Measurements from ENCODE around the gene HOXA5. TPM values are rescaled to one million over a fixed set of nuclear protein-coding genes. Genes with fewer than 3 reads are reported as not detected.

Gene HOXA5
- total and polyA plus RNA-seq, 4 donors: 20.6 to 171 (median 95.6) TPM

DNA sequence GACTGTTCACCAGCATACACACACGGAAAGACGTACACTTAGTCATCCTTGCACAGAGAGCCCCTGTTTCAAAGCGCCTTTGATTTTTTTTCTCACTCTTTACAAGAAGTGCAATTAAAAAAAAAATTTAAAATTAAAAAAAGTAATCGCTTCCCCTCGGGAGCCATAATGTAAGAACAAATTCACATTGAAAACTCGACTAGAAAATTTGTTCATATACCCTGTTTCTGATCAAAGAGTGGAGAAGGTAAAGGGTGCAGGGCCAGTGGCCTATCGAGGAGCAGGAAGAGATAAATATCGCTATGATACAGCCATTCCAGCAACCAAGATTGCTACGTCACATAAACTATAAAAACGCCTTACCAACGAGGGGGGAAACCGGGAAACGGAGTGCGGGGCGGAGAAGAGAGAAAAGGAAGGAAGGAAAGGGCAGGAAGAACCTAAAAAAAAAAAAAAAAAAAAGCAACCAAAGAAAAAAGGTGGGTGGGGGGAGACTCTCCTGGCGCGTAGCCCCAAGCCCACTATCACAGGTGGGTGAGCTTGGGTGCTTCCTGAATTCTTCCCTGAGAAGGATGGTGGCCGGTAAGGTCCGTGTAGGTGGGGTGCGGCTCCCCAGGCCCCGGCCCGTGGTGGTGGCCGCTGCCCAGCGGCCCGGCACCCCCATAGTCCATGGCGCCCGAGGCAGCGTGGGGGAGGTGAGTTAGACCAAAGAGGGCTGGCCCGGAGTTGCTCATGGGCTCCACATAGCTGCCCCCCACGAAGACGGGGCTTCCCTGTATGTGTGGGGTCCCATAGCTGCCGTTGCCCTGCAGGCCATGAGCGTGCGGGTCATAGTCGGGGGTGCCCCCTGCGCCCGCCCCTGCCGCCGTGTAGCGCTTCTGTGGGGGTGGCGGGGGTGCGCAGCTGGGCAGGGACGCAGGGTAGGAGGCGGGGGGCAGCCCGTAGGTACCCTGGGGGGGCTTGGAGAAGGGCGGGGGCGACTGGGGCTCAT, 35.8 kb downstream of the HOXA5 start:
- peak overlapping the region; percentile 85 for H3K4me3 ChIP-seq (ENCODE audit: low read depth, low read length)
- 13% methylated on average over 34 of the region's 47 CpGs for WGBS (ENCODE audit: insufficient coverage)
- no peaks in the 10 kb centered on the region for H3K9me3 ChIP-seq (ENCODE audit: control insufficient read depth, insufficient read depth, low read length)
- peaks cover 27% of the 10 kb centered on the region for H3K36me3 ChIP-seq (ENCODE audit: control insufficient read depth, insufficient read depth, low read length)
- DNase-seq (ENCODE audit: low read depth in 4 of 6, low spot score in 6 of 6): peak in 4 of 6 donors; percentile 35 to 87 (median 56)
- peaks cover 8% of the 10 kb centered on the region for H3K27me3 ChIP-seq (ENCODE audit: control insufficient read depth, insufficient read depth, low read length)
- H3K27ac ChIP-seq (ENCODE audit: low read depth, low read length): peak overlapping the region; percentile 98
- H3K4me1 ChIP-seq (ENCODE audit: control insufficient read depth, insufficient read depth, low read length): peaks cover 78% of the 10 kb centered on the region

DNA sequence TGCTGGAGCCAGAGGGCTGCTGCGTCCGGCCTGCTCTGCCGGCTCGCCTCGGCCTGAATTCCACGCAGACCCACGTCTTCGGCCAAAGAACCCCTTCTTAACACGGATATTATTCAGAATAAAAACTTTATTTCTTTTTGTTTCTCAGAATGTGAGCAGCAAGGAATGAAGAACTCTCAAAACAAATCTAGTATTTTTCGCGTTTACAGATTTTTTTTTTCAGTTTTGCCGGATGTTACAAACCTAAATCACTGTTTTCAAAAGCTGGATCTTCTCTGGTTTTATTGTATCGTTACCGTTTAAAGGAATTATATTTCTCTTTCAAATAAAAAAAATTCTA, 36.6 kb downstream of the HOXA5 start:
- DNase-seq (ENCODE audit: low read depth in 4 of 6, low spot score in 6 of 6): peak in 1 of 6 donors; percentile 22
- H3K27ac ChIP-seq (ENCODE audit: low read depth, low read length): peak overlapping the region; percentile 98
- peaks cover 8% of the 10 kb centered on the region for H3K27me3 ChIP-seq (ENCODE audit: control insufficient read depth, insufficient read depth, low read length)
- H3K4me3 ChIP-seq (ENCODE audit: low read depth, low read length): peak overlapping the region; percentile 85
- H3K9me3 ChIP-seq (ENCODE audit: control insufficient read depth, insufficient read depth, low read length): no peaks in the 10 kb centered on the region
- 14% methylated on average over 5 of the region's 14 CpGs for WGBS (ENCODE audit: insufficient coverage)
- peaks cover 27% of the 10 kb centered on the region for H3K36me3 ChIP-seq (ENCODE audit: control insufficient read depth, insufficient read depth, low read length)
- H3K4me1 ChIP-seq (ENCODE audit: control insufficient read depth, insufficient read depth, low read length): peaks cover 79% of the 10 kb centered on the region

DNA sequence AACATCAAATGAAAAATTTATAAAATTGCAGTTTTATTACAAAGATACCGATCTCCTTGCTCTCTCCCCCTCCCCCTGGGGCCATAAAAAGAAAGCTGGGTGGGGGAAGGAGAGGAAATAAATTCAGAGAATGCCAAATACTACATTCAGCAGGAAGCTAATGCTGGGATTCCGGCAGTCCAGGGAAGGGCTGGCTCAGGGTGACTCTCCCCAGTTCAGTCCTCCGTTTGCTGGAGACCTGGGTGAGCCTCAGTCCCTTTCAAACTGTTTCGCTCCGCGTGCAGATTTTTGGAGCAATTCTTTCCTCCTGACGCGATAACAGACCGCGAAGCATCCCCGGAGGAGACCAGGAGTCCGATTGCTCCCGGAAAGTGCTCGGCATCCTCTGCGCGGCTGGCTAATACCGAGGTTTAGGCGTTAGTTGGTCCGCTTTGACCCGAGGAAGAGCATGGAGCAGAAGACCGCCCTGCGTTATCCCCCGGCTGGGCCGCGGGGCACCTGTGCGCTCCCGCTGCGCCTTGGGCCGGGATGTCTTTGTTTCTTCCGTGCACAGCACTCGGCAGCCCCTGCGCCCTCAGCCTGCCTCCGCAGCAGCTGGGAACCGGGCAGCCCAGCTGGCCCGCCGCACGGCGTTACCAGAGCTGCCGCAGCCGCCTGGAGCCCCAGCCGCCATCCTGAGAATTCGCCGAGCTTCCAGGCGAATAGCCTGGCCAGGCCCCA, 37.1 kb downstream of the HOXA5 start:
- Histone ChIP-seq H3K4me3 (ENCODE audit: low read depth, low read length) (peak overlapping the region; percentile 85), H3K4me1 (ENCODE audit: control insufficient read depth, insufficient read depth, low read length) (peaks cover 79% of the 10 kb centered on the region), H3K9me3 (ENCODE audit: control insufficient read depth, insufficient read depth, low read length) (no peaks in the 10 kb centered on the region), H3K27me3 (ENCODE audit: control insufficient read depth, insufficient read depth, low read length) (peaks cover 12% of the 10 kb centered on the region), H3K27ac (ENCODE audit: low read depth, low read length) (peak overlapping the region; percentile 98), H3K36me3 (ENCODE audit: control insufficient read depth, insufficient read depth, low read length) (peaks cover 27% of the 10 kb centered on the region)
- WGBS (ENCODE audit: insufficient coverage): 4% methylated on average over 43 of the region's 44 CpGs
- peak in 4 of 6 donors; percentile 41 to 89 (median 59) for DNase-seq (ENCODE audit: low read depth in 4 of 6, low spot score in 6 of 6)

DNA sequence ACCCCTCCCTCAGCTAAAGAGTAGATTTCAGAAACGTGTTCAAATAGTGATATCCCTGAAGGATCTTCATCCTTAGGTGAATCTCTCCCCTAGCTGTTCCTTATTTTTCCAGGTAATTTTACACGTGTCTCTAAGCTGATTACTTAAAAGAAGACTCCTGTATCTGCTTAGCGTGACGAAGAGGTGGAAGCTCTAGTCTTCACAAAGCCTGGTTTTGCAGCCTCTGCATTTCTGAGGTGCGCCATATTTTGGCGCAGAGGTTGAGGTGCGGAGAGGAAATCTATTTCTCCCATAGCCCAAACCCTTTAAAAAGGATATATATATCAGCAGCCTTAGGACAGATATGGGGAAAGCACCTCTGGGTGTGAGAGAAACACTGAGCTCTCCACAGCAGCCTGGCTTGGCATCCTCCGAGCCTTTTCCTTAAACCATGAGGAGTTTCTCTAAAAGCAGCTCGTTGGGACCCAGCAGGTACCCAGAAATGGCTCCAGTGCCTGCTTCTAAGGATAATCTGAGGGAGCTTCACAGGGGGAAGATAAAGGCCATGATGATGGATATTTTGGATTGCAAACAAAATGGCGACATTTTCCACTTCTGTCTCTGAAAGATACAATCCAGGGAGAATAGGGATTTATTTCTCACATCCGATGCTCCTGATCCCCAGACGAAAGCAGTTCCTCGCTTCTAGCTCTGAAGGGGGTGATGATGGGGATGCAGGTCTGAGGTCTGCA, 38.0 kb downstream of the HOXA5 start:
- Histone ChIP-seq H3K4me3 (ENCODE audit: low read depth, low read length) (peak overlapping the region; percentile 85), H3K4me1 (ENCODE audit: control insufficient read depth, insufficient read depth, low read length) (peaks cover 74% of the 10 kb centered on the region), H3K9me3 (ENCODE audit: control insufficient read depth, insufficient read depth, low read length) (no peaks in the 10 kb centered on the region), H3K27me3 (ENCODE audit: control insufficient read depth, insufficient read depth, low read length) (peaks cover 12% of the 10 kb centered on the region), H3K36me3 (ENCODE audit: control insufficient read depth, insufficient read depth, low read length) (peaks cover 27% of the 10 kb centered on the region), H3K27ac (ENCODE audit: low read depth, low read length) (peak overlapping the region; percentile 98)
- 25% methylated on average over 2 of the region's 13 CpGs for WGBS (ENCODE audit: insufficient coverage)
- DNase-seq (ENCODE audit: low read depth in 4 of 6, low spot score in 6 of 6): peak in 4 of 6 donors; percentile 26 to 89 (median 60)

DNA sequence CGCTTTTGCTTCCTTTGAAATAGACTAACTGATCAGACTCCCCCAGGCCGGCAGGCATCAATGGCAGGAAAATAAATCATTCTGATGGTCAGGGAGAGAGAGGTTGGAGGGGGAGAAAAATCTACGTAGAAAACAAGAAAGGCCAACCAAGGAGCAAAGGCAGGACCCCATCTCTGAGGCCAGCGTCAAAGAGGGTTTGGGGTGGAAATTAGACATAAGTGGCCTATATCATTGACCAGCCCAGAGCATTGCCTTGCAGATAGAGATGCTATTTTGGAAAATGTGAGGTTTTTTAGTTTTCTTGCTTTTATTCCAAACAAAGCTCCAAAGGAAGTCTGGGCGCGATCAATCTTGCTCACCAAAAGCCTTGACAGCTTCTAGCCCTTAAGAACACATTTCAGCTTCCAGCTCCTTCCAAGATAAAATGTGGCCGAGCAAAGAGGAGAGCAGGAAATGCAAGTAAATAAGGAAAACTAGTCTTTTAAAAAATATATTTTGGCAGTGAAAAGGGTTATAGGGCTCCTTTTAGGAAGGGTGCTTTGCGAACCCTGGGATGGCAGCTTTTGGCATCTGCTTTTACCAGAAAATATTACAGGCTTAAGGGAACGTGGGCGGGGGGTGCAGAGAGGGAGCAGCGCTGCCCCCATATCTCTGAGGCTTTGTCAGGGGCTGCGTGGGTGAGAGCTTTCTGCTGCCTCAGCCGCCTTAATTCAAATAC, 39.0 kb downstream of the HOXA5 start:
- peaks cover 12% of the 10 kb centered on the region for H3K27me3 ChIP-seq (ENCODE audit: control insufficient read depth, insufficient read depth, low read length)
- H3K4me1 ChIP-seq (ENCODE audit: control insufficient read depth, insufficient read depth, low read length): peaks cover 64% of the 10 kb centered on the region
- 19% methylated on average over 7 of the region's 13 CpGs for WGBS (ENCODE audit: insufficient coverage)
- peak overlapping the region; percentile 85 for H3K4me3 ChIP-seq (ENCODE audit: low read depth, low read length)
- H3K9me3 ChIP-seq (ENCODE audit: control insufficient read depth, insufficient read depth, low read length): no peaks in the 10 kb centered on the region
- H3K27ac ChIP-seq (ENCODE audit: low read depth, low read length): peak overlapping the region; percentile 98
- DNase-seq (ENCODE audit: low read depth in 4 of 6, low spot score in 6 of 6): peak in 4 of 6 donors; percentile 42 to 86 (median 79)
- peaks cover 20% of the 10 kb centered on the region for H3K36me3 ChIP-seq (ENCODE audit: control insufficient read depth, insufficient read depth, low read length)

DNA sequence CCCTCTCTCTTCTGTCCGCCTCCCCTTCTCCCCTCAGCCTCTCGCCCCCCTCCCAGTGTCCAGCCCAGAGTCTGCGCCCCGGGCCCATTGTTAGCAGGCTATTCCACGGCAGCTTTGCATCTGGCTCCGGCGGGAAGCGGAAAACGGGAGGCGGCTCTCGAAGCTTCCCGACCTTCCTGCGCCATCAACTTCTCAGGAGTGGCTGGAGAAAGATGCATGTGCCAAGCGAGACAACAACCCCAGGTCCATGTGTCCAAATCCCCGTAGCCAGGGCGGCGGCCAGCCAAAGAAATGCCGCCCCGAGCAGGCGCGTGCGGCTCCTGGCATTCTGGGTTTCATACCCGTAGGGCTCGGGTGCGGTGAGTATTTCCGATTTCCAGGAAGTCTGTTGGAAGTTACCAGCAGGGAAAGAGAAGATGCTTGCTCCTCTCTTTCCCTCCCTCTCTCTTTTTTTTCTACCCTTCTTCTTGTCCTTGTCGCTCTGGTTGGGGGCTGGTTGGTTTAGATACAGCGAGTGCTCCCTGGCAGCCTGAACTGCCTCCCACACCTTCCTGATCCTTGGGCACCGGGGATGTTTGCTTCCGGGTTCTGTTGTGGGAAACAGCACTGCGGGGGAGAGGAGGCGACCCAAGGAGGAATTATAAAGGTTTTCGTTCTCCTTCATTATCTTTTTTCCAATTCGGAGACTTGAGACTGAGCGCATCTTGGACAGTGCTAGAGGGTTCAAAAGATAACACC, 39.8 kb downstream of the HOXA5 start:
- Histone ChIP-seq H3K27me3 (ENCODE audit: control insufficient read depth, insufficient read depth, low read length) (peaks cover 14% of the 10 kb centered on the region), H3K36me3 (ENCODE audit: control insufficient read depth, insufficient read depth, low read length) (peaks cover 20% of the 10 kb centered on the region), H3K4me3 (ENCODE audit: low read depth, low read length) (peak overlapping the region; percentile 85), H3K9me3 (ENCODE audit: control insufficient read depth, insufficient read depth, low read length) (no peaks in the 10 kb centered on the region), H3K27ac (ENCODE audit: low read depth, low read length) (peak overlapping the region; percentile 98), H3K4me1 (ENCODE audit: control insufficient read depth, insufficient read depth, low read length) (peaks cover 60% of the 10 kb centered on the region)
- DNase-seq (ENCODE audit: low read depth in 4 of 6, low spot score in 6 of 6): peak in 5 of 6 donors; percentile 40 to 85 (median 54)
- 23% methylated on average over 21 of the region's 35 CpGs for WGBS (ENCODE audit: insufficient coverage)

DNA sequence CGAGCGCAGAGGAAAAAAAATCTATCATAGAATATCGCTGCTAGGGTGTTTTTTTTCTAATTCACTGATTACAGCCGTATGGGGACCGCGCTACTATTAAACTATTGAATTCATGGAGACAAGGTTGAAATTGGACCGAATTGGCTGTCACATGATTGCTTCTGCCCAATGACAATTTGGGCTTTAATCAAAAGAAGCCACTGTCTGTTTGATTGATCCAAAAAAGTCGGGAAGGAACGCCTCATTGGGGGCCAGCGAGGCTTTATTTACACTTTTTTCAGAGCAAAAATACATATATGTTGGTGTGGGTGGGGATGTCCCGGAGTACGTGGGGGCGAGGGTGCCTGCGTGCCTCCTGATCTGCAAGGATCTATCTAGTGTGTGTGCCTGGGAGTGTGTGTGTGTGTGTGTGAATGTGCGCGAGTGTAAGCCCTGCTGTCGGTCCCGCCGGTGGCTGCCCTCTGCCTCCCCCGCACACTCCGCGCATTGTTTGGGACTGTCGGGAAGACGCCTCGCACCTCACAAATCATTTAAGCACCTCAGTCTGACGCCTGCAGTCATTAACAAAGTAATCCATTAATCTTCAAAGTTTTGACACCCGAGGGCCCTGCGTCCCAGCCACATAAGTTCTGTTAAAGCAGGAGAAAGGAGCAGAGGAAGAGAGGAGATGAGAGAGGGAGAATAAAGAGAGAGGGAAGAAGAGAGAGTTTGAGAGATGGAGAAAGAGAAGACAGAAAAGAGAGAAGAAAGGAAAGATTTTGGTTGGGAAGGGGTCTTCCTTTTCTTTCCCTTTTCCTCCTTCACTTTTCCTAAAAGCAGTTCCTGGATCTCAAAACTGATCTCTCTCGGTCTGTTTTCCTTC, 40.7 kb downstream of the HOXA5 start, which contains the start of gene HOXA2:
HOXA2 (minus strand) TSS at position 103 of the 862 bp plus-strand sequence. CDS start 183 bp downstream, outside the sequence.
- Histone ChIP-seq H3K27me3 (ENCODE audit: control insufficient read depth, insufficient read depth, low read length) (peaks cover 21% of the 10 kb centered on the region), H3K9me3 (ENCODE audit: control insufficient read depth, insufficient read depth, low read length) (no peaks in the 10 kb centered on the region), H3K27ac (ENCODE audit: low read depth, low read length) (peak within 1 kb of the TSS; percentile 98), H3K36me3 (ENCODE audit: control insufficient read depth, insufficient read depth, low read length) (peaks cover 14% of the 10 kb centered on the region), H3K4me1 (ENCODE audit: control insufficient read depth, insufficient read depth, low read length) (peaks cover 60% of the 10 kb centered on the region), H3K4me3 (ENCODE audit: low read depth, low read length) (peak within 1 kb of the TSS; percentile 85)
- WGBS (ENCODE audit: insufficient coverage): 4% methylated on average over 13 of the region's 29 CpGs
- DNase-seq (ENCODE audit: low read depth in 4 of 6, low spot score in 6 of 6): peak in 5 of 6 donors; percentile 72 to 96 (median 88)

All from spinal cord (tissue), 10 donors.